Common myeloid progenitor, CD34-positive (primary cell): ENCODE measurements around the gene NPM3. TPM values are rescaled to one million over a fixed set of nuclear protein-coding genes. Genes with fewer than 3 reads are reported as not detected.

Experiments
- CTCF ChIA-PET: fragments of 350-600 bp; sonication (Branson Sonifier 250); formaldehyde crosslinking; loops from one replicate; lab custom pipeline; 2021; ENCODE audit warnings: antibody characterized with exemption; lab: Charles Lee
- POLR2A ChIA-PET: fragments of 350-600 bp; sonication (Branson Sonifier 250); formaldehyde crosslinking; loops from one replicate; lab custom pipeline; 2021; ENCODE audit warnings: antibody characterized with exemption; lab: Charles Lee
- DNase-seq, 3 donors: peaks; one replicate each; pipeline versions ENCODE4 v3.0.0 to v3.0.0-alpha.2; 2013
- H3K27ac ChIP-seq, 2 experiments: 1 replicate in 1 of 2; 2 replicates in 1 of 2; pipeline ENCODE4 v1.7.0; 2013; ENCODE audit warnings: inconsistent platforms in 2 of 2, low read length in 2 of 2, mild to moderate bottlenecking in 2 of 2, low read depth in 1 of 2, moderate library complexity in 1 of 2; ENCODE audit not compliant: severe bottlenecking in 2 of 2, insufficient read depth in 1 of 2, poor library complexity in 1 of 2
- H3K27me3 ChIP-seq, 5 experiments: replicated peaks in 2 of 5; 1 replicate in 3 of 5; 2 replicates in 2 of 5; pipeline versions ENCODE4 v1.6.1 to v1.7.0; 2013; ENCODE audit warnings: low read length in 4 of 5, mild to moderate bottlenecking in 2 of 5, moderate library complexity in 2 of 5, inconsistent platforms in 1 of 5; ENCODE audit not compliant: insufficient read depth in 5 of 5, control insufficient read depth in 4 of 5
- H3K36me3 ChIP-seq, 4 experiments: 1 replicate in 2 of 4; 2 replicates in 2 of 4; pipeline versions ENCODE4 v1.6.1 to v1.7.0; 2013; ENCODE audit warnings: low read length in 3 of 4, control low read depth in 1 of 4, mild to moderate bottlenecking in 1 of 4; ENCODE audit not compliant: control insufficient read depth in 4 of 4, insufficient read depth in 4 of 4
- H3K4me1 ChIP-seq, 4 experiments: 1 replicate in 3 of 4; 2 replicates in 1 of 4; pipeline versions ENCODE4 v1.6.1 to v1.7.1; 2013; ENCODE audit warnings: low read length in 3 of 4, mild to moderate bottlenecking in 3 of 4, control low read depth in 1 of 4, inconsistent platforms in 1 of 4, moderate library complexity in 1 of 4; ENCODE audit not compliant: control insufficient read depth in 4 of 4, insufficient read depth in 4 of 4; ENCODE audit errors: control extremely low read depth in 1 of 4
- H3K4me3 ChIP-seq, 7 experiments: 1 replicate in 4 of 7; 2 replicates in 3 of 7; pipeline versions ENCODE4 v1.5.1 to v1.7.0; 2013; ENCODE audit warnings: mild to moderate bottlenecking in 7 of 7, low read length in 6 of 7, moderate library complexity in 6 of 7, inconsistent platforms in 2 of 7, low read depth in 2 of 7, control low read depth in 1 of 7; ENCODE audit not compliant: insufficient read depth in 4 of 7, control insufficient read depth in 1 of 7; ENCODE audit errors: extremely low read depth in 1 of 7
- H3K9me3 ChIP-seq, 5 experiments: 1 replicate in 4 of 5; 2 replicates in 1 of 5; pipeline versions ENCODE4 v1.6.1 to v1.7.1; 2013; ENCODE audit warnings: low read length in 4 of 5, mild to moderate bottlenecking in 2 of 5, inconsistent platforms in 1 of 5, low read depth in 1 of 5, moderate library complexity in 1 of 5; ENCODE audit not compliant: control insufficient read depth in 4 of 5, insufficient read depth in 2 of 5; ENCODE audit errors: control extremely low read depth in 1 of 5
- WGBS: methylation state at CpG from one replicate; pipeline ENCODE4 v1.1.5; 2013; ENCODE audit not compliant: insufficient coverage; 5-methylcytosine and 5-hydroxymethylcytosine counted together
- polyA plus RNA-seq: library from polyadenylated mRNA; unstranded; fragments of 120-200 nt; gene quantifications from one replicate; pipeline ENCODE4 v1.2.1, GENCODE V29; 2013

Gene NPM3, protein sequence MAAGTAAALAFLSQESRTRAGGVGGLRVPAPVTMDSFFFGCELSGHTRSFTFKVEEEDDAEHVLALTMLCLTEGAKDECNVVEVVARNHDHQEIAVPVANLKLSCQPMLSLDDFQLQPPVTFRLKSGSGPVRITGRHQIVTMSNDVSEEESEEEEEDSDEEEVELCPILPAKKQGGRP
- 67.8 TPM for polyA plus RNA-seq

DNA sequence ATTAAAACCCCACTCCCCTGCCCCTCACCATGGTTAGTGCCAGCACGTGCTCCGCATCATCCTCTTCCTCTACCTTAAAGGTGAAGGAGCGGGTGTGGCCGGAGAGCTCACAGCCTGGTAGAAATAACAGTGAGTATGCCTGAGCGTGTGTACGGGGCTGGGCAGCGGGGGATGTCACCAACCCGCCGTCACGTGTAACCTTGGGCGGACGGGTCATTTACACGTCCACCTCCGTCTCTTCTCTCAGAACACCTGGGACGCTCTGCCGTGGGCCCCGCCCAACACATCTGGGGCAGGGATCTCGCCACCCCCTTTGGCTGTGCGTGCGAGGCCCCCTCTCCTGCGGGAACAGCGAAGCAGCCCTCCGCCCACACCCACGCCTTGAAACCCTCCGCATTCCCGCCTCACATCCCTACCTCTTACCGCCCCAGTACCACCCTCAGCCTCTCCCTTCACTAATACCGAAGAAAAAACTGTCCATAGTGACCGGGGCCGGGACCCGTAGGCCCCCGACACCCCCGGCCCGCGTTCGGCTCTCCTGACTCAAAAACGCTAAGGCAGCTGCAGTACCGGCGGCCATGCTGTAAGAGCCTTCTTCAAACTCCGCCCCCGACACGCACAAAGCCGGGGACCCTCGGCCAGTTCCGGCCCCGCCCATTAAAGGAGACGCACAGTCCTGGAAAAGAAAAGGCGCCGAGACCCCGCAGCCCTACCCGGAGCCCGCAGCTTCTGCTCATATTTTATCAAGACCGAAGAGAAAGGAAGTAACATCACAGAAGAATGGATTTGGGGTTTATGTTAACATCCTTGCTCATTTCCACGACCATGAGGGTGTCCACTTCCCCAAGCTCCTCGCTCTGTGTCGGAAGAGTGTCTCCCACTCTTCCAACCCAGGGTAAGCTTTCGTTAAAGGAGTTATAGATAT lies at the start of gene NPM3:
NPM3 (minus strand) TSS at position 636 of the 925 bp plus-strand sequence; CDS start at position 580, 56 bp downstream.
- under 1% methylated on average over 42 of the region's 57 CpGs for WGBS
- Histone ChIP-seq H3K27me3 (peaks cover 0 to 18% (median 12%) of the 10 kb centered on the region in 5 experiments), H3K36me3 (peaks cover 3 to 38% (median 28%) of the 10 kb centered on the region in 4 experiments), H3K9me3 (no peaks in the 10 kb centered on the region), H3K27ac (peak within 1 kb of the TSS; percentile 46 to 76), H3K4me3 (peak within 1 kb of the TSS; percentile 66 to 93 (median 86)), H3K4me1 (peaks cover 0 to 42% (median 41%) of the 10 kb centered on the region in 4 experiments)
- DNase-seq = peak; percentile 67 to 88 (median 84)
- ChIA-PET CTCF (interaction anchor here (1.0 to 5.9 kb wide), 7 partner anchors 10 to 481 kb away, joined by 3 to 88 read pairs (median 5); partner anchors contain the start of gene OGA), POLR2A (interaction anchor here (0.5 to 0.9 kb wide), 2 partner anchors 15 to 111 kb away, joined by 3 to 5 read pairs; no protein-coding TSS in a partner anchor)

GRCh38 chr10:101832325-101832771 lies 49.1 kb upstream of the NPM3 start:
- Histone ChIP-seq H3K27me3 (no peaks in the 10 kb centered on the region), H3K36me3 (peaks cover 0 to 2% (median 0%) of the 10 kb centered on the region in 4 experiments), H3K27ac (no peak overlapping the region), H3K9me3 (no peaks in the 10 kb centered on the region), H3K4me1 (peaks cover 4 to 61% (median 53%) of the 10 kb centered on the region in 4 experiments), H3K4me3 (no peak overlapping the region)
- ChIA-PET CTCF (interaction anchor here (0.9 to 4.2 kb wide), 2 partner anchors 9 to 14 kb away, joined by 3 to 18 read pairs; partner anchors contain the start of gene OGA), POLR2A (no interaction called here)
- WGBS = 90% methylated on average over 3 of the region's 4 CpGs
- DNase-seq = no peak

GRCh38 chr10:101831169-101831811 lies 48.0 kb upstream of the NPM3 start:
- H3K9me3 ChIP-seq = no peaks in the 10 kb centered on the region
- DNase-seq = no peak
- H3K4me3 ChIP-seq = peak overlapping the region in 6 of 7 experiments; percentile 25 to 79 (median 69)
- CTCF ChIA-PET = interaction anchor here (4.2 kb wide), 1 partner anchor 10 kb away, joined by 18 read pairs; no protein-coding TSS in a partner anchor
- H3K27me3 ChIP-seq = no peaks in the 10 kb centered on the region
- peaks cover 4 to 64% (median 54%) of the 10 kb centered on the region in 4 experiments for H3K4me1 ChIP-seq
- POLR2A ChIA-PET = interaction anchor here (0.6 to 1.3 kb wide), 3 partner anchors 10 to 103 kb away, joined by 3 to 4 read pairs (median 3); no protein-coding TSS in a partner anchor
- 65% methylated on average over 5 of the region's 9 CpGs for WGBS
- H3K36me3 ChIP-seq = peaks cover 0 to 4% (median under 1%) of the 10 kb centered on the region in 4 experiments
- peak overlapping the region; percentile 43 to 77 for H3K27ac ChIP-seq

GRCh38 chr10:101830322-101831168 lies 47.3 kb upstream of the NPM3 start:
- ChIA-PET CTCF (interaction anchor here (4.2 kb wide), 1 partner anchor 11 kb away, joined by 18 read pairs; no protein-coding TSS in a partner anchor), POLR2A (interaction anchor here (0.6 to 1.3 kb wide), 6 partner anchors 9 to 201 kb away, joined by 3 to 4 read pairs (median 3); no protein-coding TSS in a partner anchor)
- WGBS = 0% methylated on average over 25 of the region's 56 CpGs
- DNase-seq = peak; percentile 94 to 96 (median 96)
- peaks cover 0 to 4% (median under 1%) of the 10 kb centered on the region in 4 experiments for H3K36me3 ChIP-seq
- H3K4me1 ChIP-seq = peaks cover 4 to 63% (median 53%) of the 10 kb centered on the region in 4 experiments
- H3K27me3 ChIP-seq = no peaks in the 10 kb centered on the region
- H3K9me3 ChIP-seq = no peaks in the 10 kb centered on the region
- peak overlapping the region; percentile 25 to 79 (median 65) for H3K4me3 ChIP-seq
- peak overlapping the region; percentile 43 to 77 for H3K27ac ChIP-seq

- H3K27me3 ChIP-seq = no peaks in the 10 kb centered on the region
- peaks cover 0 to 4% (median under 1%) of the 10 kb centered on the region in 4 experiments for H3K36me3 ChIP-seq
- H3K27ac ChIP-seq = peak overlapping the region in 1 of 2 experiments; percentile 52
- POLR2A ChIA-PET = interaction anchor here (0.5 to 1.2 kb wide), 5 partner anchors 9 to 1697 kb away, joined by 3 to 5 read pairs (median 3); partner anchors contain the start of gene OGA
- peak; percentile 73 to 90 (median 86) for DNase-seq
- peaks cover 3 to 54% (median 46%) of the 10 kb centered on the region in 4 experiments for H3K4me1 ChIP-seq
- 0% methylated on average over 8 of the region's 31 CpGs for WGBS
- CTCF ChIA-PET = interaction anchor here (1.2 to 4.2 kb wide), 2 partner anchors 10 to 11 kb away, joined by 6 to 18 read pairs; no protein-coding TSS in a partner anchor
- peak overlapping the region; percentile 20 to 79 (median 65) for H3K4me3 ChIP-seq
- H3K9me3 ChIP-seq = no peaks in the 10 kb centered on the region
These were observed 46.5 kb upstream of the NPM3 start for GRCh38 chr10:101829561-101830315.
